Urothelium cell line (cell line): Measurements from ENCODE around the gene SNRNP25.
A peak's percentile ranks its signal among the peaks of the same experiment; 100 is the strongest.
"Not testable (repeated sequence)": the region's sequence is repeated elsewhere in the genome, so short reads cannot be mapped to it uniquely, and the experiment has no call there.

Source experiments
- DNase-seq: peaks from one replicate; pipeline ENCODE4 v3.0.0; 2011; ENCODE audit warnings: low spot score, mixed read lengths
- FAIRE-seq: peaks from 2 replicates; lab custom pipeline; 2011; peaks lifted over from hg19 to GRCh38; lab: Jason Lieb, UNC

SNRNP25 gene

GRCh38 chr16:53346-54236 lies at the start of gene SNRNP25, which contains the start of gene POLR3K:
TSS of gene SNRNP25 (plus strand) at chr16:53828. CDS start at chr16:54017, 189 bp downstream.
TSS of gene POLR3K (minus strand) at chr16:53608. CDS start at chr16:53586, 22 bp downstream.
- DNase-seq, result peak; percentile 99
- peak; percentile 87 for FAIRE-seq

- no peak for FAIRE-seq
- peak; percentile 41 for DNase-seq
These were observed 43.5 kb upstream of the SNRNP25 start for GRCh38 chr16:9903-10665.

- not testable (repeated sequence) for DNase-seq, FAIRE-seq
These were observed 42.9 kb upstream of the SNRNP25 start for GRCh38 chr16:10772-11171.

GRCh38 chr16:17062-17765 lies 36.4 kb upstream of the SNRNP25 start:
- FAIRE-seq, DNase-seq: not testable (repeated sequence)

GRCh38 chr16:20886-21285 lies 32.7 kb upstream of the SNRNP25 start:
- FAIRE-seq, DNase-seq: not testable (repeated sequence)

- not testable (repeated sequence) for FAIRE-seq
These were observed 29.5 kb upstream of the SNRNP25 start for GRCh38 chr16:24151-24550.

GRCh38 chr16:25926-26348 lies 27.7 kb upstream of the SNRNP25 start:
- not testable (repeated sequence) for FAIRE-seq

More at GRCh38 chr16:24151-24550, 29.5 kb upstream of the SNRNP25 start:
- DNase-seq, result not testable (repeated sequence)

GRCh38 chr16:30627-31026 lies 23.0 kb upstream of the SNRNP25 start:
- FAIRE-seq, DNase-seq: not testable (repeated sequence)

More at GRCh38 chr16:25926-26348, 27.7 kb upstream of the SNRNP25 start:
- not testable (repeated sequence) for DNase-seq

GRCh38 chr16:33154-33876 lies 20.3 kb upstream of the SNRNP25 start:
- not testable (repeated sequence) for FAIRE-seq, DNase-seq

- DNase-seq (no peak), FAIRE-seq (peak; percentile 84)
These were observed 19.6 kb upstream of the SNRNP25 start for GRCh38 chr16:33877-34647.

- FAIRE-seq (no peak), DNase-seq (no peak)
These were observed 19.0 kb upstream of the SNRNP25 start for GRCh38 chr16:34648-34987.

- FAIRE-seq (no peak), DNase-seq (no peak)
These were observed 18.5 kb upstream of the SNRNP25 start for GRCh38 chr16:35011-35677.

GRCh38 chr16:35678-36305 lies 17.8 kb upstream of the SNRNP25 start:
- no peak for FAIRE-seq
- no peak for DNase-seq

GRCh38 chr16:36336-36984 lies 17.2 kb upstream of the SNRNP25 start:
- no peak for FAIRE-seq
- no peak for DNase-seq

- FAIRE-seq (no peak), DNase-seq (no peak)
These were observed 16.1 kb upstream of the SNRNP25 start for GRCh38 chr16:37511-37910.

GRCh38 chr16:38206-38605 lies 15.4 kb upstream of the SNRNP25 start:
- FAIRE-seq, DNase-seq: not testable (repeated sequence)

GRCh38 chr16:38941-39892 lies 14.4 kb upstream of the SNRNP25 start:
- no peak for DNase-seq
- FAIRE-seq, result no peak
